ENCODE data around the gene NEK7.

NEK7 gene

DNA sequence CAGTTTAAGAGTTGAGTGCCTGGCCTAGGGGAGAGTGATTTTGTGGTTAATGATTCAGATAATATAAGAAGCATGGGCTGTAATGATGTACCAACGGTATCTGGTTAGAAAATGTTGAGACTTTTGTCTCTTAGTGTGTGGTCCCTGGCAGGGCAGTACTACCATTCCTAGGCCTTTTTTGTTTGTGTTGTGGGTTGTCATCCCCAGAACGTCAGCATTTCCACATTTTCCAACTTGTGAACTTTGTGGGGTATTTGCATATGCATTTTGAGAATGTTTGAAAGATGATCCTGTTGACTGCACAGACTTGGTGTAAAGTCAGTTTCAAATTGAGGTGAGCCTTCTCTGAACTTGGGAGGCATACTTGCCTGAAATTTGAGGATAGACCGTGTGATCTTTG is 11.4 kb downstream of the NEK7 start:
- no peaks in the 10 kb centered on the region for H3K36me3 ChIP-seq (ENCODE audit: control insufficient read depth in 1 of 2, insufficient read depth in 2 of 2, low read depth in 1 of 2, low read length in 2 of 2)
- no peak overlapping the region for H3K14ac ChIP-seq (ENCODE audit: low read length in 2 of 2)
- no peak overlapping the region for H2AK5ac ChIP-seq (ENCODE audit: low read length, severe bottlenecking)
- H3K9ac ChIP-seq (ENCODE audit: low read length) = no peak overlapping the region
- H3K18ac ChIP-seq (ENCODE audit: low read depth in 1 of 2, low read length in 2 of 2) = no peak overlapping the region
- no peaks in the 10 kb centered on the region for H3K27me3 ChIP-seq (ENCODE audit: control insufficient read depth in 1 of 2, insufficient read depth in 1 of 2, low read length in 2 of 2)
- no peaks in the 10 kb centered on the region for H3K9me3 ChIP-seq (ENCODE audit: control insufficient read depth, low read length)
- no peak overlapping the region for H3K4me2 ChIP-seq (ENCODE audit: low read length, poor library complexity, severe bottlenecking)
- H4K8ac ChIP-seq (ENCODE audit: low read length) = no peak overlapping the region
- peak; percentile 76 for DNase-seq
- H3K79me1 ChIP-seq (replicated peaks; ENCODE audit: low read length, poor library complexity, severe bottlenecking) = peaks cover 24% of the 10 kb centered on the region
- H3K4me3 ChIP-seq (ENCODE audit: insufficient read depth in 1 of 2, low read depth in 1 of 2, low read length in 2 of 2) = no peak overlapping the region
- H2AFZ ChIP-seq (ENCODE audit: low read depth, low read length) = no peak overlapping the region
- H3K4me1 ChIP-seq (ENCODE audit: control insufficient read depth, insufficient read depth, low read depth, low read length) = peaks cover 3% of the 10 kb centered on the region
- no peak overlapping the region for H4K91ac ChIP-seq (ENCODE audit: low read length)
- H3K23ac ChIP-seq (ENCODE audit: low read length in 2 of 2) = no peak overlapping the region
- no peak overlapping the region for H3K4ac ChIP-seq (ENCODE audit: low read depth in 1 of 2, low read length in 2 of 2)
- WGBS = 37% methylated on average over 2 of the region's 3 CpGs
- H2BK15ac ChIP-seq (ENCODE audit: low read depth, poor library complexity, severe bottlenecking) = no peak overlapping the region
- H2BK5ac ChIP-seq (ENCODE audit: low read depth, low read length, poor library complexity, severe bottlenecking) = no peak overlapping the region
- no peak overlapping the region for H2BK12ac ChIP-seq (ENCODE audit: low read length in 2 of 2)
- no peak overlapping the region for H3K27ac ChIP-seq (ENCODE audit: low read length, poor library complexity, severe bottlenecking)
- no peak overlapping the region for H2BK120ac ChIP-seq (ENCODE audit: low read depth, low read length)

GRCh38 chr1:198169672-198170071 is 12.9 kb downstream of the NEK7 start:
- peak; percentile 33 for DNase-seq
- H3K27me3 ChIP-seq (ENCODE audit: control insufficient read depth in 1 of 2, insufficient read depth in 1 of 2, low read length in 2 of 2) = no peaks in the 10 kb centered on the region
- H2BK12ac ChIP-seq (ENCODE audit: low read length in 2 of 2) = no peak overlapping the region
- H2BK15ac ChIP-seq (ENCODE audit: low read depth, poor library complexity, severe bottlenecking) = no peak overlapping the region
- H3K4me1 ChIP-seq (ENCODE audit: control insufficient read depth, insufficient read depth, low read depth, low read length) = peaks cover 3% of the 10 kb centered on the region
- no peak overlapping the region for H3K4ac ChIP-seq (ENCODE audit: low read depth in 1 of 2, low read length in 2 of 2)
- no peak overlapping the region for H2BK5ac ChIP-seq (ENCODE audit: low read depth, low read length, poor library complexity, severe bottlenecking)
- no peak overlapping the region for H2BK120ac ChIP-seq (ENCODE audit: low read depth, low read length)
- peaks cover 22% of the 10 kb centered on the region for H3K79me1 ChIP-seq (replicated peaks; ENCODE audit: low read length, poor library complexity, severe bottlenecking)
- no peak overlapping the region for H3K14ac ChIP-seq (ENCODE audit: low read length in 2 of 2)
- H3K18ac ChIP-seq (ENCODE audit: low read depth in 1 of 2, low read length in 2 of 2) = peak overlapping the region in 1 of 2 experiments; percentile 18
- no peak overlapping the region for H3K4me2 ChIP-seq (ENCODE audit: low read length, poor library complexity, severe bottlenecking)
- H3K27ac ChIP-seq (ENCODE audit: low read length, poor library complexity, severe bottlenecking) = no peak overlapping the region
- H3K36me3 ChIP-seq (ENCODE audit: control insufficient read depth in 1 of 2, insufficient read depth in 2 of 2, low read depth in 1 of 2, low read length in 2 of 2) = no peaks in the 10 kb centered on the region
- no peak overlapping the region for H3K23ac ChIP-seq (ENCODE audit: low read length in 2 of 2)
- no peak overlapping the region for H4K91ac ChIP-seq (ENCODE audit: low read length)
- no peak overlapping the region for H2AFZ ChIP-seq (ENCODE audit: low read depth, low read length)
- 58% methylated on average over 2 of the region's 2 CpGs for WGBS
- no peak overlapping the region for H3K9ac ChIP-seq (ENCODE audit: low read length)
- H4K8ac ChIP-seq (ENCODE audit: low read length) = no peak overlapping the region
- no peaks in the 10 kb centered on the region for H3K9me3 ChIP-seq (ENCODE audit: control insufficient read depth, low read length)
- H3K4me3 ChIP-seq (ENCODE audit: insufficient read depth in 1 of 2, low read depth in 1 of 2, low read length in 2 of 2) = no peak overlapping the region
- no peak overlapping the region for H2AK5ac ChIP-seq (ENCODE audit: low read length, severe bottlenecking)

- Histone ChIP-seq H4K91ac (ENCODE audit: low read length) (no peak overlapping the region), H4K8ac (ENCODE audit: low read length) (no peak overlapping the region), H3K4ac (ENCODE audit: low read depth in 1 of 2, low read length in 2 of 2) (no peak overlapping the region), H2BK5ac (ENCODE audit: low read depth, low read length, poor library complexity, severe bottlenecking) (no peak overlapping the region), H3K27me3 (ENCODE audit: control insufficient read depth in 1 of 2, insufficient read depth in 1 of 2, low read length in 2 of 2) (no peaks in the 10 kb centered on the region), H2BK120ac (ENCODE audit: low read depth, low read length) (no peak overlapping the region), H3K9me3 (ENCODE audit: control insufficient read depth, low read length) (no peaks in the 10 kb centered on the region), H3K4me1 (ENCODE audit: control insufficient read depth, insufficient read depth, low read depth, low read length) (peaks cover 3% of the 10 kb centered on the region), H3K9ac (ENCODE audit: low read length) (no peak overlapping the region), H3K4me3 (ENCODE audit: insufficient read depth in 1 of 2, low read depth in 1 of 2, low read length in 2 of 2) (no peak overlapping the region), H3K18ac (ENCODE audit: low read depth in 1 of 2, low read length in 2 of 2) (peak overlapping the region; percentile 48 to 62), H3K23ac (ENCODE audit: low read length in 2 of 2) (no peak overlapping the region), H2AFZ (ENCODE audit: low read depth, low read length) (no peak overlapping the region), H2BK12ac (ENCODE audit: low read length in 2 of 2) (peak overlapping the region in 1 of 2 experiments; percentile 23), H3K79me1 (replicated peaks; ENCODE audit: low read length, poor library complexity, severe bottlenecking) (peaks cover 15% of the 10 kb centered on the region), H3K14ac (ENCODE audit: low read length in 2 of 2) (peak overlapping the region in 1 of 2 experiments; percentile 81), H2AK5ac (ENCODE audit: low read length, severe bottlenecking) (peak overlapping the region; percentile 51), H3K27ac (ENCODE audit: low read length, poor library complexity, severe bottlenecking) (no peak overlapping the region), H3K36me3 (ENCODE audit: control insufficient read depth in 1 of 2, insufficient read depth in 2 of 2, low read depth in 1 of 2, low read length in 2 of 2) (no peaks in the 10 kb centered on the region), H3K4me2 (ENCODE audit: low read length, poor library complexity, severe bottlenecking) (no peak overlapping the region), H2BK15ac (ENCODE audit: low read depth, poor library complexity, severe bottlenecking) (no peak overlapping the region)
- DNase-seq = no peak
- WGBS = 89% methylated on average over 2 of the region's 5 CpGs
Measured at GRCh38 chr1:198171667-198172540, 15.1 kb downstream of the NEK7 start.

GRCh38 chr1:198173832-198174231 is 17.0 kb downstream of the NEK7 start:
- Histone ChIP-seq H2AFZ (ENCODE audit: low read depth, low read length) (no peak overlapping the region), H3K4me2 (ENCODE audit: low read length, poor library complexity, severe bottlenecking) (no peak overlapping the region), H3K9me3 (ENCODE audit: control insufficient read depth, low read length) (no peaks in the 10 kb centered on the region), H2BK5ac (ENCODE audit: low read depth, low read length, poor library complexity, severe bottlenecking) (no peak overlapping the region), H3K4me3 (ENCODE audit: insufficient read depth in 1 of 2, low read depth in 1 of 2, low read length in 2 of 2) (no peak overlapping the region), H3K4me1 (ENCODE audit: control insufficient read depth, insufficient read depth, low read depth, low read length) (peaks cover 3% of the 10 kb centered on the region), H2BK120ac (ENCODE audit: low read depth, low read length) (no peak overlapping the region), H3K27me3 (ENCODE audit: control insufficient read depth in 1 of 2, insufficient read depth in 1 of 2, low read length in 2 of 2) (no peaks in the 10 kb centered on the region), H3K23ac (ENCODE audit: low read length in 2 of 2) (no peak overlapping the region), H3K27ac (ENCODE audit: low read length, poor library complexity, severe bottlenecking) (no peak overlapping the region), H3K4ac (ENCODE audit: low read depth in 1 of 2, low read length in 2 of 2) (no peak overlapping the region), H2BK15ac (ENCODE audit: low read depth, poor library complexity, severe bottlenecking) (no peak overlapping the region), H4K8ac (ENCODE audit: low read length) (no peak overlapping the region), H3K18ac (ENCODE audit: low read depth in 1 of 2, low read length in 2 of 2) (no peak overlapping the region), H2AK5ac (ENCODE audit: low read length, severe bottlenecking) (no peak overlapping the region), H4K91ac (ENCODE audit: low read length) (no peak overlapping the region), H3K79me1 (replicated peaks; ENCODE audit: low read length, poor library complexity, severe bottlenecking) (peaks cover 14% of the 10 kb centered on the region), H3K36me3 (ENCODE audit: control insufficient read depth in 1 of 2, insufficient read depth in 2 of 2, low read depth in 1 of 2, low read length in 2 of 2) (no peaks in the 10 kb centered on the region), H3K14ac (ENCODE audit: low read length in 2 of 2) (no peak overlapping the region), H3K9ac (ENCODE audit: low read length) (no peak overlapping the region), H2BK12ac (ENCODE audit: low read length in 2 of 2) (no peak overlapping the region)
- no peak for DNase-seq
